Stimulated activated CD8-positive, alpha-beta memory T cell treated with anti-CD3 and anti-CD28 coated beads, Interleukin-12 subunit alpha, Interleukin-12 subunit beta, amount 100 ng/mL, for 1 hour (primary cell): Measurements from ENCODE around the gene EPHB3.
"Not testable (repeated sequence)": the region's sequence is repeated elsewhere in the genome, so short reads cannot be mapped to it uniquely, and the experiment has no call there.

Source experiments
- DNase-seq: peaks from one replicate; pipeline ENCODE4 v3.0.0-alpha.2; 2020; ENCODE audit warnings: low read depth

Gene EPHB3

DNA sequence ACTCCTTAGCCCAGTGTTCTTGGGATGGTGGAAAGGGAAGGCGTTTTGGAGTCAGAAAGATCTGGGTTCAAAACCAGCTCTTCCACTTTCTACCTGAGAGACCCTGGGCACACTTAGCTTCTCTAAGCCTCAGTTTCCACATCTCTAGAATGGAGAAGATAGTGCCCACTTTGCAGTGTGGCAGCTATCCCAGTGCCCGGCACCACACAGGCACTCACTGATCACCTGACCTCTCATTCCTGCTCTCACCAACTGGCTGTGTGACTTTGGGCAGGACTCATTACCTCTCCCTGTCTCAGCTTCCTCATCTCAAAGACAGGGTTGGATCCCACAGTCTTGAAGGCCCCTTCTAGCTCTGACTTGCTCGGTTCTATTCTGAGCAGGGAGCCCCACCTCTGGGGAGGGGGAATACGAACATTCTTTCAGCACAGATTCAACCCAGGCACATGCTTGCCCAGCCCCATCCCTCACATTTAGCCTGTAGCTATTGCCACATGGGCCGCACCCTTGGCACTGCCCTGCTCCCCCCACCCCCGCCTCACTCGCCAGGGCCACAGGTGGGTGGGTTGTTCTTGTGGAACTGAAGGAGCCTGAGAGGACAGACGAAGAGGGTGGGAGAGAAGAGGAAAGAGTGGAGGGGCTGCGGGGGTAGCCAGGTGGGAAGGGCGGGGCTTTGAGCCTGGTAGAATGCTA is 39.2 kb downstream of the EPHB3 start:
- no peak for DNase-seq

DNA sequence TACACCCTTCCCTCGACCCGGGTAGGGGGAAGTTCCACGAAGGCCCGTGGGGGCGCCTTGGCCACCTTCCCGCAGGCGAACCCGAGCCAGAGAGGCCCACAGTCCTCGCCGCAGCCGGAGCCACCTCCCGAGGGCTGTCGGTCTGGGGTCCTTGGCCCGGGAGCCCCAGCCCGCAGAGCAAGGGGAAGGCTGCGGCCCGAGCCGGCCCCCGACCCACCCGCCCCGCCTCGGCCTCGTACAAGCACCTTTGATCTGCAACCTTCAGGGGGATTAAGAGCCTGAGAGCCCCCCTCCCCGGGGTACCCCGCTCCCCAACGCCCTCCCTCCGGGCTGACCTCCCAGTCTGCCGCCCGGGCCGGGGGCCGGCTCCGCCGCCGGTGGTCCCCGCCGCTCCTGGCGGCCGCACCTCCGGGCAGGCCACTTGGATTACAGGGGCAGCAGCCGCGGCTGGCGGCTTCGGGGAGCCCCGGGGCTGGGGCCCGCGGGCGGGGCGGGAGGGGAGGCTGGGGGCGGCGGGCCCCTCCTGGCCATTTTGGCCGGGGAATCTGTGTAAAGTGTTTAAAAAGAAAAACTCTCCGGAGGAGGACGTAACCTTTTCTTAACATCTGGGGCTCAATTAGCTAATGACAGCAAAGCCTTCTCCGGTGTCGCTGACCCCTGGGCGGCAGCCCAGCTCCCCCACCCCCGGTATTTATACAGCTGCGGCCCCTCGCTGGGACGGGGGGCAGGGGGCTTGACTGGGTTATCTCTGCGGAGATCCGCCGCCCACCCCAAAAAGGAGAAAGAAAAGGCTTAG is 40.2 kb downstream of the EPHB3 start:
- no peak for DNase-seq

DNA sequence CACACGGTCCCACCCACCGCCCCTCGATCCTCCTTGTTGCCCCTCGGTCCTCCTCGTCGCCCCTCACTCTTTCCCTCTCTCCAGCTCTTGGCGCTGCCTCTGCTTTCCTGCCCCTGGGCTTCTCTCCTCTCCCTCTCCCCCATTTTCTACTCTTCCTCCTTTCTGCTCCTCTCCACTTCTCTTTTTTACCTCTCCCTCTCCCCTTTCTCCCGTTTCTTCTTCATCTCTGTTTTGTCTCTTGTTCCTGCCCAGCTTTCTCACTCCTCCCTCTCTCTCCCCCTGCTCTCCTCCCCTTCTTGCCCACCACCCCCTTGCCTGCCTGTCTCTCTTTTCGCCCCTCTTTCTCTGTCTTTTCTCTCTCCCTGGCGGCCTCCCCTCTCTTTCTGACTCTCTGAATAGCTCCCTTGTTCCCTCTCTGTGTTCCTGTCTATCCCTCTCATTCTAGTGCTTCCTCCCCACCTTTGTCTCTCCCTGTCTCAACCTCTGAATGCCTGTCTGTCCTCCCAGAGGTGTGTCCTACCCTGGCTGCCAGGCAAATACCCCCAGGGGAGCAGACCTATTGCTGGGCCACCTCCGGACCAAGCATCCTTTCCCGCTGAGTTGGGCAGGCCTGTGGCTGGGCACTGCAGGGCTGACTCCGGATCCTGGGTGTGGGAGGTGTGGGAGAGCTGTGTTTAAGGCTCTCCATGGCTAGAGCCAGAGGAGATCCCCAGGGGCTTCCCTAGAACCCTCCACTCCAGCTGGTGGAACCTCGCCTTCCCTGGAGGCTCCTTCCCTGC is 41.0 kb downstream of the EPHB3 start:
- DNase-seq, result no peak

DNA sequence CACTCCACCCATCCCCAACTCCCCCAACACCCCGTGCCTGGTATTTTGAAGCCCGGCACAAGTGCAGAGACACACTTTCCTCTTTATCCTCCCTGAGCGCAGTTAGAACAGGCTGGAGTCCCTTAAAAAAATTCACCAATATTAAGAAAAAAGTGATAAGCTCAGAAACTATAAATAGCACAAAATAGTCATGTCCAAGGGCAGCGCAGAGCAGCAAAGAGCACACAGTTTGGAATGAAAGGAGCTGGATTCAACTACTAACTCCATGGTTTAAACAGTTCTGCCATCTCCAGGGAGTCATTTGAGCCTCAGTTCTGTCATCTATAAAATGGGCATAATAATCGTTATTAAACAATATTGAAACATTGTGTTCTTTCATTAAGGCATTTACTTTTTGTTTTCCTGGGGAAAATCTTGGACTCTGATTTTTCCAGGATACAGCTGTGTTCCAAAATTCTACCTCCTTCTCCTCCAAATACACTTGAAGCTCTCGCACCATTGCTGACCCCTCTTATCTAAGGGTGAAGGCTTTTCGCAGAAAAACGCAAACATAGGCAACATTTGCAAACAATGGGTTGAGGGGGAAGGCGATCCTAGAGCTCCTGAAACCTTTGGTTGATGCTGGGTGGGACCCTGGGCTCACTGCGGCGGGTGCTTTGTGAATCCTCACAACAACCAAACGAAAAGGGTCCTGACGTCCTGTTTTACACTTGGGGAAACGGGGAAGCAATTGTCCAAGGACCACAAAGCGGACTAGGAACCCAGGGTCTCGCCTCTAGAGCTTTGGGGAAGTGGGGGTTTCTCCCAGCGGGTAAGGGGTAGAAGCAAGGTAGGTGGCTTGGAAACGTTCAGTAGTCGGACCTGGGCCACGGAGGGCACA is 41.8 kb downstream of the EPHB3 start:
- DNase-seq, result no peak

DNA sequence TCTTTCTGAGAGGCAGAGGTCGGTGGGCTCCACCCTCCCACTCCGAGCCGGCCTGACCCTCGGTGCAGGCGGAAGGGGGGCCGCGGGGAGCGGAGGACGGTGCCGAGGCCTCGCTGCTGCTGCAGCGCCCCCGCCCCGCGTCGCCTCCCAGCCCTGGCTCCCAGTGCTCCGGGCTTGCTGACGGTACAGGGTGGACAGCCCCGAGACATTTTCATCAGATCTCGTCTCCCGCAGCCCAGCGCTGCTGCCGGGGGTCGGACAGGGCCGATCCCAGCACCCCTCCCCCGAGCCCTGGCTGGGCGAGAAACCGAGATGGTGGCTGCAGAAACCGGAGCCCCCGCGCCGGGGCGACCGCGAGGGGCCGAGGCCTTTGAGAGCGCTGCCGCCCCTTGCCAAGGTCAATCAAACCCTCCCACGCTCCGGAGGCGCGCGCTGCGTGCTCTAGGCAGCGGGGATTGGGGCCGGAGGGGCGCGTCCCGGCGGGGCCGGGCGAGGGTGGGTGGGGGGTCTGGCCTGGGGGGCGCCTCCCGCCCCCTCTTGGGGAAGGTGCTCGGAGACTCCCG is 42.5 kb downstream of the EPHB3 start:
- no peak for DNase-seq

DNA sequence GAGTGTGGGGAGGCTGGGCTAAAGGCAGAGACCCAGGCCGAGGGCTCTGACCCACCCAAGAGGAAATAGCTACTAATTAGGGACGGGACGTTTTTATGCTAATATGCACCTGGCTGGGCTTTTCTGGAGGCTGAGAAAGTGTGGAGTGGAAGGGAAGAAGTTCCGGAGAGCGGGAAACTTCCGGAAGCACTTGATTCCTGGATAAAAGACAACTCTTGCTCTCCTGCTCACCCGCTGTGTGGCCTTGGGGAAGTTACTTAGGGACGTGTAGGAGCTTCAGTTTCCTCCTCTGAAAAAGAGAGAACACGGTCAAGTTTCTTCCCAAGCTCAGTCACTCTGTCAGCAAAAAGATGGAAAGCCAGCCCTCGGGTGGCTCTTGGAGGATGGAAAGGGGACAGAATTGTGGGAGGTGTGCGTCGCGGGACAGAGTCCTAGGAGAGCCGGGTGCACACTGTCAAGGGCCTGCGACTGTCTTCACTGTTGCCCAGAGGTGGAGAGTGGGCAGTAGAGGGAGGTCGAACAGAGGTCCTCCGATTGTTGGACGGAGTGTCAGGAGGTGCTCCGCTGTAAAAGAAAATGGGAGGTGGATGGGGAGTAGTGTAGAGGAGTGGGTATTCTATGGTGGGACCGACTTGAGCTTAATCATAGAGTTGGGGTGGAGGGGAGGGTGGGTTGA is 43.2 kb downstream of the EPHB3 start:
- no peak for DNase-seq

DNA sequence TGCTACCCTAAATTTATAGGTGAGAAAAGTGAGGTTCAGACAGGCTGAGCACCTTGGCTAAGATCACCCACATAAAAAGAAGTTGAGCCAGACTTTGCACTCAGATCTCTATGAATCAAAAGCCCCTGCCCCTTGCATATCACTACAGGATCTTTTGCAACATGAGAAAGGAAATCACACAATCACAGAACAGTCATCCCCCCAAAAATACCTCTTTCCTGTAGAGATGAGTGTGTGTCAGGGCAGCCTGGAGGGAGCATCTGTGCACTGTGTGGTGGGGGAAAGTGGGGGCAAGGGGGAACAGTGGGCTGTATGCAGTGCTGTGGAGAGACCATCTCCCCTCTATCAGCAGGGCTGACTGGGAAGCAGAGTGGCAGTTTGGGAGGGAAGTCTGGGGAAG is 46.6 kb downstream of the EPHB3 start:
- DNase-seq, result no peak

DNA sequence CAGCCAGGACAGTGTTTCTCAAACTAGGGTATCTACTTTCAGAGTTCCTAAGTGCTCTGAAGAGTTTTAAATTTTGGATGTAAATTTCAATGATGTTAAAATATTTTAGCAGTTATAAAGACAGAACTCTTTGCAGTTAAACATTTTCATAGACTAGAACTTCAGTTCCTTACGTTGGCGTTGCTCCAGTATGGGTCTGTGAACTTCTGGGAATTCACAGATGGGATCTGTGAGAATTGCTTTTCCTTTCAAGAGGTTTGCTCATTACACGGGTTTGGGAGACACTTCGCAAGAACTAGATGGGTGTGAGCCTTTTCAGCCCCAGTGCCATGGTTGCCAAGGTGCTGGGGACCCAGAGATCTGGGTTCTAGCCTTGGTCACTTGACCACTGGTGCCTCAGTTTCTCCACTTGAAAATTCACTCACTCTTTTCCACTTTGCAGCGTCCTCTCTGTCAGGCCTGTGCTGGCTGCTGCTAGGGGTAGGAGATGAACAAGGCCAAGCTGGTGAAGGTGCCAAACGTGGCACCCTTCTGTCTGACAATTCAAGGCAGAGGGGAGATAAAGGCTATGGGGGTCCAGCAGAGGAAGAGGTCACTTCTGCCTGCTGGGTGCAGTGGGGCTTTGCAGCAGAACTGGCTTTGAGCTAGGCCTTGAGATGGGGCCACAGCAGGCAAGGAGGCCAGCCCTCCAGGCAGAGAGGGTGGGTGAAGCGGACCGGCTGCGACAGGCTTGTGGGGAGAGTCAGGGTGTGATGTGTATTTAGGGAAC is 48.1 kb downstream of the EPHB3 start:
- no peak for DNase-seq

DNA sequence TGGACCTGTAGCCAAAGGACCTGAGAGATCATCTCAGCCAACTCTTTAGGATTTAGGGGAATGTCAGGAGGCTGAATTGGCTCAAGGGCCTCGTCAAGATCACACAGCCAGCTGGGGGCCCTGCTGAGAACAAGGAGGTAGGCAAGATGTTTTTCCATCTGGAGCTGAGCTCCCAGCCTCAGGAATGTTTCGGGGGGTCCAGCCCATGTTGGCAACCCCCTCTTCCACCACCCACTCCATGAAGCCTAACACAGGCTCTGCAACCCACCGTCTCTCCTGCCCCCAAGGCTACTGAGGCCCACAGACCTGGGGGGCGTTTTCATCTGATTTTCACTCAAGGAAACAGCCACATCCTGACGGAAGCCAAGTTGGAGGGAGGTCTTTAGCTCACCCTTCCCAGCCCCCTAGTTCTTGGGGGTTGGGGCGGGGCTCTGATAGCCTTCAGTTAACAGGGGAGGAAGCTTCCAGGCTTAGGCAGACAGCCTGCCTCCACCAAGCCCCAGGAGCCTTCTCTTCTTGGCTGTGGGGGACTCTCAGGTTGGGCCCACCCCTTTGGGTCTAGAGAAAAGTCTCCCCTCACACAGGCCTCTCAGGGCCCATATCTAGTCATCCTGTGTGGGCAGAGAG is 48.8 kb downstream of the EPHB3 start:
- no peak for DNase-seq

DNA sequence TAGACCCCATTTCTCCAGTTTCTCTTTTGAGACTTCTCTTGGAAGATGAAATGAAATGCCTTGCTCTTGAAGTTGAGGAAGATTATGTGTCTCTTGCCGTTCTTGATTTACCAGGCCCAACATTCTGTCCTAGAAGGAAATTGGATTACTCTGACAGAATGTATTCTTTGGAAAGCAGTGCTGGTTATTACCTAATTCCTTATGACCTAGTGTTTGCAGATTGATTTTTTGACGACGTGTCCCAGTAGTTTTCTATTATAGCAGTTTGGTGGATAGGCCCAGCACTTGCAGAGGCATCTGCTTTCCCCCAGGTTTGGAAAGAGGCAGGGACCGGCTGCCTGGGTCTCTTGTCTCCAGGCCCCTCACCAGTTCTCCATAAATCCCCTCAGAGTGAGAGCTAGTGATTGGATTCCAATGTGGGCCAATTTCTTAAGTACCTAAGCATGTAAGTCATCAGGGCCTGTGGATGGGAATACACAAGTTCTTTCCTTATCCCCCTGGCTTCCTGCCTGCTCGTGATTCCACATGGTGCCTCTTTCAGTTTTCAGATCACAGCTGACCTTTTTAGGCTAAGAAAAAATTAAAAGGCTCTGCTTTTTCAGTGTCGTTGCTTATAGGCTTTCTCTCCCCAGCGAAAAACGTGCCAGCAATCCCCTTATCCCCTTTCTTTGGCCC is 50.2 kb downstream of the EPHB3 start:
- DNase-seq, result no peak

DNA sequence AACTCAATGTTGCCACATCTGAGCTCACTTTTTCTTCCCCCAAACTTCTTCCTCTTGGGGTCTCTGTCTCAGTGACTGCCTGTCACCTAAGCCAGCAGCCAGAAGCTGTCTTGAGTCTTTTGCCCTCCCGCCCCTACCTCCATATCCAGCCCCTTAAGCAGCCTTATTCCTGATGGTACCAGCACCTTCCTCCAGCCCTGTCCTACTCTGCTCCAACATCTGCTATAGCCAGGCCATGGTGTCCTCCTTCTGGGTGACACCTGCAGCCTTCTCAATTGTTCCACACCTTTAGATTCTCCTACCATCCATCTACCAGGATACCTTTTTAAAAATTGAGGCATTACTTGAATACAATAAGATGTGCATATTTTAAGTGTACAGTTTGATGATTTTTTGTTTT is 53.8 kb downstream of the EPHB3 start:
- no peak for DNase-seq

DNA sequence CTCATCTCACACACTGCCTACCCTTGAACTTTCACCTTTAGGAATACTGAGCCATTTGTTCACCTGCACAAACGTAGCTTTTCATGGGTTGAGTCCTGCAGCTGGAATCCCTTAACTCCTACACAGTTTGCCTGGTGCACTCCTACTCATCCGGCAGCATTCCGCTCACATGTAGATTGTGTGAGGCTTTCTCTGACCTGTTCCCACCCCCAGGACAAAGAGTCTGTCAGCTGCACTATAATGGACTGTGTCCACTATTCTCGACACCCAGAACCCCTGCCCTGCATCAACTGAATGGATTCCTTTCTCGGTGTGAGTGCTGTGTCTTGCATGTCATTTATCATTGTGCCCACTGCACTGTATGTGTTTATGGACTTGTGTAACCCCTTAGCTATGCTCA is 54.9 kb downstream of the EPHB3 start:
- no peak for DNase-seq

DNA sequence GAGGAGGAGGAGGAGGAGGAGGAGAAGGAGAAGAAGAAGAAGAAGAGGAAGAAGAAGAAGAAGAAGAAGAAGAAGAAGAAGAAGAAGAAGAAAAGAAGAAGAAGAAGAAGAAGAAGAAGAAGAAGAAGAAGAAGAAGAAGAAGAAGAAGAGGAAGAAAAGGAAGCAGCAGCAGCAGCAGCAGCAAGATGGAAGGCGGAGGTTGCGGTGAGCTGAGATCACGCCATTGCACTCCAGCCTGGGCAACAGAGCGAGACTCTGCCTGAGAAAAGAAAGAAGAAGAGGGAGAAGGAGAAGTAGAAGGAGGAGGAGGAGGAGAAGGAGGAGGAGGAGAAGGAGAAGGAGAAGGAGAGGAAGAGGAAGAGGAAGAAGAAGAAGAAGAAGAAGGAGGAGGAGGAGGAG is 55.7 kb downstream of the EPHB3 start:
- not testable (repeated sequence) for DNase-seq

DNA sequence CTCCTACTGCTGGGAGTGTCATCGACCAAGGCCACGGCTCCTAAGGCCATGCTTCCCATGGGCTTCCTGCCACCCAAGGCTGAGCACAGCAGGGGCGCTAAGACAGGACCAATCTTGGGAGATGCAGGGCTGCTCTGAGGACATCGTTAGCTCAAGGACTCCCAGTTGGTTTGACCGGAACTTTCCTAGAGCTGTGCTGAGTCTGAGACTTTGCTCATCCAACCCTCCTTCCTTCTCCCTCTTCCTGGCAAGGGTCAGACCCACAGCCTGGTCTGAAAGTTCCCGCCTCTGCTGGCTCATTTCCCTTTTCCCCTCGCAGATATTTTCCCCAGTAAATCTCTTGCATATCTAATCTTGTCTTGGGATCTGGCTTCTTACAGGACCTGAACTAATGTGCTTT is 57.2 kb downstream of the EPHB3 start:
- no peak for DNase-seq

DNA sequence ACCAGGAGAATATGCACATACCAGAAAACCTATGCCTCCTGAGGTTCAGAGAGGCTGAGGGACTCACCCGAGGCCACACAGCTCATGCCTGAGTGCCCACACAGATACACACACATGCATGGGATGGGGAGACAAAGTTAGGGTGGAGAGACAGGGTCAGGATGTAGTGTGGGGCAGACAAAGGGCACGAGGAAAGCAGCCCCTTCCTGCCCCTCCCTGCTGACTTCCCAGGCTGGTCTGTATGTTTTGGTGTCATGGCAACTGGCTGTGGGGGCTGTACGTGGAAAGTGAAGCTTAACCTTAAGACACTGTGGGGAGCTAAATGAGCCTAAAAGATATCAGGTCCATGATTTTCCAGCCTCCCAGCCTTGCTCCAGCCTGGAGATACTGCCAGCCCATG is 57.8 kb downstream of the EPHB3 start:
- no peak for DNase-seq

DNA sequence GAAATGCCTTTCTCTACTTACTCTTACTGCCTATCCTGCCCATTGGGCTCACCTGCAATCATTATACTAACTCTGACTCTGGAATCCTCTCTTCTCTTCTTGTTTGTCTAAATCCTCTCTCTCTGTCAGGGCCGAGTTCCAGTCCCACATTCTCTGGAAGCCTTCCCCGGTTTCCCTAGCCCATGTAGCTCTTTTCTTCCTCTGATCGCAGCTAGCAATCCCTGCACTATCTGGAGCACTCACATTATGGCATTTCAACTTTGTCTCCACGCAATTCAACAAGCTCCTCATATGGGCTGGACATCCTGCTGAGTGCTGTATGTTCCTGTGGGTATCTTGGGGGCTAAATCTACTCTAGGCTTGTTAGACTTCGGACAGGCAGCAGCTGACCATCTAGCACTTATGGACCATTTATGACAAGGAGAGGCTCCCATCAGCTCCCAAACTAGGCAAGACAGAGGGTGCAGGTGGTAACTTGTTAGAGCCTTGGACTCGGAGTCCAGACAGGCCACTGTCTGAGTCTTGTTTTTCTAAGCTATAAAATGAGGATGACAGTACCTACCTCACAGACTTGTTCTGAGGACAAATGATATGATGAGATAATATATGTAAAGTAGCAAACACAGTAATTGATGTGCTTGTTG is 58.3 kb downstream of the EPHB3 start:
- no peak for DNase-seq

DNA sequence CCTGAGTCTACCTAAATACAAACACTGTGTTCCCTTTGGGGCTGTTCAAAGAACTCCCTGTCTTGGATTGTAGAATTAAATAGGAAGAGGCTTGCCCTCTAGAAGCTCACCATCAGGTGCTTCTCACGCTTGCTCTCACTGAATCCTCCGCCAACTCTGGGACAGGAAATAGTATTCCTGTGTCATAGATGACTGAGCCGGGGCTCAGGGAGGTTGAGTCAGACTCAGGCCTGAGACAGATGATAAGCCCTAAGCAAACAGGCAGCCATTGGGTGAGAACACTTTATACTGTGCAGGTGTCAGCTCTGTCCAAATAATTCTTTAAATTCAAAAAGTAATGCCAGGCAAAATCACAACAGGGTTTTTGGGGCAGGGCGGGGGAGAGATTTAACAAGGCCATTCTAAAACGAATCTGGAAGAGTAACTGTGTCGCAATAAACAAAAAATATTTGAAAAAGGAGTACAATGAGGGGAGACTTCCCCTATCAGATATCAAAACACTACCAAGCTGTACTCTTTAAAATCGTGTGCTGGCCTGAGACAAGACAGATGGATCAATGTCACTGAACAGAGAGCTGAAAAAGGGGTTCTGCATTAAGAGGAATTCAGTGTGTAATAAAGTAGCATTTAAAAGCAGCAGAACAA is 59.0 kb downstream of the EPHB3 start:
- DNase-seq, result no peak

DNA sequence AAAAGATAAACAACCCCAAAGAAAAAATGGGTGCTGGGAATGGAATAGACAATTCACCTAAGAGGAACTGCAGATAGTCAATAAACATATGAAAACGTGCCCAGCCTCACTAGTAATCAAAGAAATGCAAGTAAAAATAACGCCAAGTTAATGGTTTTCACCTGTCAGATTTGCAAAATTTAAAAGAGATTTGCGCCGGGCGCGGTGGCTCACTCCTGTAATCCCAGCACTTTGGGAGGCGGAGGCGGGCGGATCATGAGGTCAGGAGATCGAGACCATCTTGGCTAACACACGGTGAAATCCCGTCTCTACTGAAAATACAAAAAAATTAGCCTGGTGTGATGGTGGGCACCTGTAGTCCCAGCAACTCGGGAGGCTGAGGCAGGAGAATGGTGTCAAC is 60.6 kb downstream of the EPHB3 start:
- not testable (repeated sequence) for DNase-seq
